ENCODE results near the gene PNPLA6. TPM values are rescaled to one million over a fixed set of nuclear protein-coding genes. Genes with fewer than 3 reads are reported as not detected.

The PNPLA6 gene
- total RNA-seq, 2 experiments from 2014 or later: 117 to 126 TPM

DNA sequence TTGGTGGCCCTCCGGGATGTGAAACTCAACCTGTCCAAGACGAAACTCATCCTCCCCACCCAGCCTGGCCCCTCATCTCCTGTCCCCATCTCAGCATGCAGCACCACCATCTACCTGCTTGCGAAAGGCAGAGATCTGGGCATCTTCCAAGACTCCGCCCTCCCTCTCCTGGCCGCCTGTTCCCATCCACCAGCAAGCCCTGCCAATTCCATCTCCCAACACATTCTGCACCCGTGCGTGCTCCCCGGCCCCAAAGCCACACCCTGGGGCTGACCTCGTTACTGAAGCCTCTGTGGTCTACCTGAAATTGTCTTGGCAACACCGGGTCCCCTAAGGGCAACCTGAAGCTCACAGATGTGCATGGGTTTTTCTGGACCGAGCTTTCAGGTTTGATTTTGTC is 46.9 kb downstream of the PNPLA6 start:
- CTCF ChIA-PET: interaction anchor here (0.6 kb wide), 2 partner anchors 14 to 362 kb away, joined by 3 to 7 read pairs; no protein-coding TSS in a partner anchor
- H3K4me1 Mint-ChIP-seq: no peaks in the 10 kb centered on the region
- POLR2A ChIA-PET: no interaction called here
- H3K9me3 Mint-ChIP-seq: no peaks in the 10 kb centered on the region
- H3K27ac Mint-ChIP-seq: no peak overlapping the region
- no peaks in the 10 kb centered on the region for H3K27me3 Mint-ChIP-seq
- H3K4me3 Mint-ChIP-seq: no peak overlapping the region
- no peak for DNase-seq
- no peaks in the 10 kb centered on the region for H3K36me3 Mint-ChIP-seq (ENCODE audit: low read depth)

GRCh38 chr19:7589822-7590221 is 54.3 kb downstream of the PNPLA6 start:
- DNase-seq: no peak
- CTCF ChIA-PET: interaction anchor here (1.3 kb wide), 1 partner anchor 21 kb away, joined by 4 read pairs; no protein-coding TSS in a partner anchor
- no peaks in the 10 kb centered on the region for H3K4me1 Mint-ChIP-seq
- no peaks in the 10 kb centered on the region for H3K36me3 Mint-ChIP-seq (ENCODE audit: low read depth)
- H3K27ac Mint-ChIP-seq: no peak overlapping the region
- POLR2A ChIA-PET: no interaction called here
- H3K9me3 Mint-ChIP-seq: no peaks in the 10 kb centered on the region
- no peak overlapping the region for H3K4me3 Mint-ChIP-seq
- H3K27me3 Mint-ChIP-seq: peaks cover 11% of the 10 kb centered on the region

GRCh38 chr19:7590256-7590655 is 54.7 kb downstream of the PNPLA6 start:
- H3K27me3 Mint-ChIP-seq: peaks cover 14% of the 10 kb centered on the region
- ChIA-PET POLR2A (no interaction called here), CTCF (interaction anchor here (1.3 kb wide), 1 partner anchor 22 kb away, joined by 4 read pairs; no protein-coding TSS in a partner anchor)
- H3K4me3 Mint-ChIP-seq: no peak overlapping the region
- no peaks in the 10 kb centered on the region for H3K9me3 Mint-ChIP-seq
- no peaks in the 10 kb centered on the region for H3K36me3 Mint-ChIP-seq (ENCODE audit: low read depth)
- DNase-seq: no peak
- H3K27ac Mint-ChIP-seq: no peak overlapping the region
- H3K4me1 Mint-ChIP-seq: peaks cover 2% of the 10 kb centered on the region

DNA sequence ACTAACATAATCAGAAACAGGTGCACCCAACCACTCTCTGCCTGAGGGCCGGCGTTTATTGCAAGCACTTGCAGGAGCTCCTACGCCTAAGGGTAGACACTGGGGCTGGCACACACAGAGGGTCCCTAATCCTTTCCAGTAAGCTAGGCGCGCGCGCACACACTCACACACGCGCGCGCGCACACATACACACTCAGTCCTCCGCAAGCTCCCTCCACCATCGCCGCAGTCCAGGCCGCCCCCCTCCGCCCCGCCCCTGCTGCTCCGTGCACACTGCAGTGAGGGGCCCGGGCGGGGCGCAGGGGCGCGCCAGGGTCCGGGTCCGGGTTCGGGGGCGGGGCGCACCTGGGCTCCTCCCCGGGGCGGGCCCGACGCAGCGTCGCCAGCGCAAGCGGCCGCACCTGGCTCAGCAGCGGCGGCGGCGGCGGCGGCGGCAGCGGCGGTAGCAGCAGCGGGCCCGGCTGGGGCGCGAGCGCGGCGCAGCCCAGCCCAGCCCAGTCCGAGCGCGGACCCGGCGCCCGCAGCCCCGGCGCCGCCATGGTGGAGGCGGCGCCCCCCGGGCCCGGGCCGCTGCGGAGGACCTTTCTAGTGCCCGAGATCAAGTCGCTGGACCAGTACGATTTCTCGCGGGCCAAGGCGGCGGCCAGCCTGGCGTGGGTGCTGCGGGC is 60.1 kb downstream of the PNPLA6 start, which contains the start of gene CAMSAP3:
Gene CAMSAP3, plus strand, starts transcription at position 398 of the 668 bp plus-strand sequence. Its CDS starts 140 bp downstream, at position 538.
- ChIA-PET POLR2A (no interaction called here), CTCF (no interaction called here)
- DNase-seq: peak; percentile 41
- Mint-ChIP-seq H3K27me3 (peaks cover 40% of the 10 kb centered on the region), H3K27ac (no peak within 1 kb of the TSS), H3K9me3 (no peaks in the 10 kb centered on the region), H3K4me3 (peak within 1 kb of the TSS; percentile 65), H3K4me1 (peaks cover 4% of the 10 kb centered on the region), H3K36me3 (ENCODE audit: low read depth) (no peaks in the 10 kb centered on the region)

DNA sequence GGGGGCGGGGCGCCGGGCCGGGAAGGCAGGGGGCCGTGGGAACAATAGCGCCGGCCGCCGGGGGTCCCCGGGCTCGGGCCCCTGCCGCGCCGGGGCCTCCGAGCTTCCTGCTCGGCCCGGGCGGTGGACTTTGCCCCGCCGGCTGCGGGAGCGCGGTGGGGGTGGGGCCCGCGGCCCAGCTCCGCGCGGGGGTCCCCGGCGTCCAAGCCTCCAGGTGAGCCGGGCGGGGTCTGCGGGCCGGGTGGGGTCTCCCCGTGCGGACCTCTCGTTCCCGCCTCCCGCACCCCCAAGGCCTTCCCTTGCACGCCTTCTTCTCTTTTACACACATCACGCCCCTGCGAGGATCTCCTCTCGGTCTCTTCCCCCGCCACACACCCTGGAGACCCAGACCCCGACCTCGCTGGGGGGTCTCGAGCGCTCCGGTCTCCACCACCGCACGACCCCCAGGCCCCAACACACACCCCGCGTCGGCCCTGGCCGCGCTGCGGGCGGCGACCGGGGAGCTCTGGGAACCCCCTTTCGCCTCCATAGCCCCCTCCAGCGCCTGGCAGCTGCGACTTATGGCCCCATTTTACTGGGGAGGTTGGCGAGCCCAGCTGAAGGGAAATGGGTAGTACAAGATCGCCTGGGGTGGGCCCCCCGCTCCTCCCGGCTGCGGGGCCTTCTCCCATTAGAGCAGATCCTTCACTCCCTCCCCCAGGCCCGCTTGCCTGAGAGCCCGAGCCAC is 60.9 kb downstream of the PNPLA6 start:
- peaks cover 4% of the 10 kb centered on the region for H3K4me1 Mint-ChIP-seq
- no peaks in the 10 kb centered on the region for H3K36me3 Mint-ChIP-seq (ENCODE audit: low read depth)
- POLR2A ChIA-PET: no interaction called here
- no peak for DNase-seq
- no peak overlapping the region for H3K4me3 Mint-ChIP-seq
- H3K9me3 Mint-ChIP-seq: no peaks in the 10 kb centered on the region
- peaks cover 40% of the 10 kb centered on the region for H3K27me3 Mint-ChIP-seq
- CTCF ChIA-PET: interaction anchor here (1.0 kb wide), 1 partner anchor 28 kb away, joined by 3 read pairs; no protein-coding TSS in a partner anchor
- no peak overlapping the region for H3K27ac Mint-ChIP-seq

DNA sequence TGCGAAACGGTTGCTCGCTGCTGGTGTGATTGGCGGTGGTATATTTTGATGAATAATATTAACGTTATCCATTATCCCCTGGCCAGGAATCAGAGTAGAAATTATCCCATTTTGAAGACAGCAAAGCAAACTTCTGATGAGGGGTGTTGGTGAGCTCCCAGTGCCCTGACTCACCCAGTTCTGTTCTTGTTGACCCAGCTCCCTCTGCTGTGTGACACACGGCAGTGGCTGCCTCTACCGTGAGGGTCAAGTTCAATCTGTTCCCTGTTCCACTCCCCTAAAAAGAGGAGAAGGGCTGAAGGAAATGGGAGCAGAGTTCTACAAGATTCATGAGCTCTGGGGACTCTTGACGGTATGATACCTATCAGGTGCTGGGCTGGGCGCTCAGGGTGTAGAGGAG is 62.2 kb downstream of the PNPLA6 start:
- Mint-ChIP-seq H3K9me3 (no peaks in the 10 kb centered on the region), H3K4me3 (no peak overlapping the region), H3K36me3 (ENCODE audit: low read depth) (no peaks in the 10 kb centered on the region), H3K27me3 (peaks cover 43% of the 10 kb centered on the region), H3K27ac (no peak overlapping the region), H3K4me1 (peaks cover 4% of the 10 kb centered on the region)
- DNase-seq: no peak
- POLR2A ChIA-PET: no interaction called here
- CTCF ChIA-PET: interaction anchor here (1.1 kb wide), 1 partner anchor 29 kb away, joined by 3 read pairs; no protein-coding TSS in a partner anchor

DNA sequence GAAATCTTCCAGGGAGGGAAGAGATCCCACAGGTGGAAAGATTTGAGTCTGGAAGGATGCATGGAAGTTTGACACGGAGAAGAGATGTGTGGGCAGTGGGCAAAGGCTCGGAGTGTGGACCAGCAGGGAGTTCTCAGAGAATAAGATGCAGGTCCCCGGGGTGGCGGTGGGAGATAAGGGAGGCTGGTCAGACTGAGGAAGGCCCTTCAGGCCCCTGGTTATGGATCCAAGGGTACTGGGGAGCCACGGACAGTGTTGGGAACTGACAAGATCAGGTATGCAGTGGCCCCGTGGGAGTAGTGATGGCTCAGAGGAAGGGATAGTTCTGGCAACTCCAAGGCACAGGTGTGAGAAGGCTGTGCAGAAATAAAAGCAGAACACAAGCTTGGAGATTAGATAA is 62.7 kb downstream of the PNPLA6 start:
- ChIA-PET CTCF (interaction anchor here (1.1 kb wide), 1 partner anchor 30 kb away, joined by 3 read pairs; no protein-coding TSS in a partner anchor), POLR2A (no interaction called here)
- H3K27ac Mint-ChIP-seq: no peak overlapping the region

DNA sequence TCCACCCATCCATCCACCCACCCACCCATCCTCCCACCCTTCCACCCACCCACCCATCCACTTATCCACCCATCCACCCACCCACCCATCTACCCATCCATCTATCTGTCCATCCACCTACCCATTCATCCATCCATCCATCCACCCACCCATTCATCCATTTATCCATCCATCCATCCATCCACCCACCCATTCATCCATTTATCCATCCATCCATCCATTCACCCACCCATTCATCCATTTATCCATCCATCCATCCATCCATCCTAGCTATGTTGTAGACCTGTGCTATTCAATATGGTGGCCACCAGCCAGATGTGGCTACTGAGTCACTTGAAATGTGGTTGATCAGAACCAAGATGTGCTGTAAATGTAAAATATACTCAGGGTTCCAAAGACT is 65.2 kb downstream of the PNPLA6 start:
- POLR2A ChIA-PET: no interaction called here
- Mint-ChIP-seq H3K4me1 (peaks cover 1% of the 10 kb centered on the region), H3K27me3 (peaks cover 27% of the 10 kb centered on the region), H3K4me3 (no peak overlapping the region), H3K9me3 (no peaks in the 10 kb centered on the region), H3K27ac (no peak overlapping the region), H3K36me3 (ENCODE audit: low read depth) (no peaks in the 10 kb centered on the region)
- CTCF ChIA-PET: no interaction called here
- DNase-seq: no peak

More for the DNA sequence above, 62.7 kb downstream of the PNPLA6 start:
- Mint-ChIP-seq H3K27me3 (peaks cover 43% of the 10 kb centered on the region), H3K9me3 (no peaks in the 10 kb centered on the region), H3K4me3 (no peak overlapping the region), H3K4me1 (peaks cover 4% of the 10 kb centered on the region), H3K36me3 (ENCODE audit: low read depth) (no peaks in the 10 kb centered on the region)
- no peak for DNase-seq

- Mint-ChIP-seq H3K27ac (no peak overlapping the region), H3K9me3 (no peaks in the 10 kb centered on the region), H3K4me3 (no peak overlapping the region), H3K27me3 (peaks cover 17% of the 10 kb centered on the region), H3K4me1 (peaks cover 10% of the 10 kb centered on the region), H3K36me3 (ENCODE audit: low read depth) (no peaks in the 10 kb centered on the region)
- POLR2A ChIA-PET: no interaction called here
- no peak for DNase-seq
- CTCF ChIA-PET: no interaction called here
Observed at GRCh38 chr19:7602240-7602934, 66.9 kb downstream of the PNPLA6 start.

- DNase-seq: no peak
- Mint-ChIP-seq H3K9me3 (no peaks in the 10 kb centered on the region), H3K27ac (no peak overlapping the region), H3K36me3 (ENCODE audit: low read depth) (no peaks in the 10 kb centered on the region), H3K27me3 (peaks cover 11% of the 10 kb centered on the region), H3K4me3 (no peak overlapping the region), H3K4me1 (peaks cover 10% of the 10 kb centered on the region)
- CTCF ChIA-PET: no interaction called here
- POLR2A ChIA-PET: no interaction called here
Observed at GRCh38 chr19:7602935-7603497, 67.5 kb downstream of the PNPLA6 start.

- Mint-ChIP-seq H3K36me3 (ENCODE audit: low read depth) (no peaks in the 10 kb centered on the region), H3K27ac (no peak overlapping the region), H3K9me3 (no peaks in the 10 kb centered on the region), H3K27me3 (peaks cover 3% of the 10 kb centered on the region), H3K4me1 (peaks cover 12% of the 10 kb centered on the region), H3K4me3 (no peak overlapping the region)
- ChIA-PET CTCF (interaction anchor here (0.6 kb wide), 1 partner anchor 9 kb away, joined by 3 read pairs; no protein-coding TSS in a partner anchor), POLR2A (no interaction called here)
- DNase-seq: no peak
Observed at GRCh38 chr19:7603919-7604318, 68.4 kb downstream of the PNPLA6 start.

DNA sequence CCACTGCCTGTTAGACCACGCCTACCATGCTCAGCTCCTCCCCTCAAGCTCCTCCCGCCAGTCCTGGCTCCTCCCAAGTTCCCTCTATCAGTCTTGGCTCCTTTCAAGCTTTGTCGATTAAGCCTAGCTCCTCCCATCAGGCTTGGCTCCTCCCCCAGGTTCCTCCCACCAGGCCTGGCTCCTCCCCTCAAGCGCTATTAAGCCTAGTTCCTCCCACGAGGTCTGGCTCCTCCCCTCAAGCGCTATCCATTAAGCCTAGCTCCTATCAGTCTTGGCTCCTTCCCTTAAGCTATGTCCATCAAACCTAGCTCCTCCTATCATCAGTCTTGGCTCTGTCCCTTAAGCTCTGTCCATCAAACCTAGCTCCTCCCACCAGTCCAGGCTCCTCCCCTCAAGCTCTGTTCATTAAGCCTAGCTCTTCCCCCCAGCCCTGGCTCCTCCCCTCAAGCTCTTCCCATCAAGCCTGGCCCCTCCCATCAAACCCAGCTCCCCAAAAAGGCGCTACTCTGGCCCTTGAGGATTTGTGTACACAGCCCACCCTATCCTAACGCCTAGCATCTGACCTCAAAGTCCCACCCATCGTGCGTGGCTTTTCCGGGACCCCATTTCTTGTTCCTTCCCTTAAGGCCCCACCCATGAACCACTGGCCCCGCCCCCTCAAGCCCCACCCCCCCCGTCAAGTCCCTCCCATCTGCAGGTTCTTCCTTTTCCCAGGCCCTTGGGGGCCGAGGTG is 70.1 kb downstream of the PNPLA6 start:
- DNase-seq: peak; percentile 30
- ChIA-PET CTCF (interaction anchor here (1.1 to 1.3 kb wide), 3 partner anchors 19 to 47 kb away, joined by 3 to 4 read pairs (median 3); partner anchors contain the start of genes PET100 and XAB2), POLR2A (interaction anchor here (0.5 kb wide), 1 partner anchor 17 kb away, joined by 3 read pairs; no protein-coding TSS in a partner anchor)
- Mint-ChIP-seq H3K4me1 (peaks cover 12% of the 10 kb centered on the region), H3K36me3 (ENCODE audit: low read depth) (no peaks in the 10 kb centered on the region), H3K9me3 (no peaks in the 10 kb centered on the region), H3K4me3 (no peak overlapping the region), H3K27ac (no peak overlapping the region), H3K27me3 (peaks cover 3% of the 10 kb centered on the region)
